Calu3 (cell line): ENCODE data around the gene UGT1A1. TPM values are rescaled to one million over a fixed set of nuclear protein-coding genes. Genes with fewer than 3 reads are reported as not detected.
"Not testable (repeated sequence)": the region's sequence is repeated elsewhere in the genome, so short reads cannot be mapped to it uniquely, and the experiment has no call there.

Source experiments
- BruUV-seq: library from RNA; stranded (reverse); fragments of 400-500 nt; replicated peaks from 2 replicates; lab custom pipeline; 2021; lab: Mats Ljungman, UMichigan
- CTCF ChIA-PET: fragments of 300-600 bp; sonication (Branson Sonifier 250); formaldehyde crosslinking; loops from one replicate; lab custom pipeline; 2022; ENCODE audit warnings: antibody characterized with exemption; lab: Charles Lee
- DNase-seq: peaks from one replicate; pipeline ENCODE4 v3.0.0; 2022
- H3K27ac Mint-ChIP-seq: one replicate; pipeline ENCODE4 v1.8.0; 2022; ENCODE audit warnings: mixed read lengths; ENCODE audit not compliant: unreplicated experiment
- H3K27me3 Mint-ChIP-seq: one replicate; pipeline ENCODE4 v1.8.0; 2022; ENCODE audit warnings: mixed read lengths; ENCODE audit not compliant: unreplicated experiment
- H3K36me3 Mint-ChIP-seq: one replicate; pipeline ENCODE4 v1.8.0; 2022; ENCODE audit warnings: mild to moderate bottlenecking, moderate library complexity, mixed read lengths; ENCODE audit not compliant: insufficient read depth, unreplicated experiment
- H3K4me1 Mint-ChIP-seq: one replicate; pipeline ENCODE4 v1.8.0; 2022; ENCODE audit warnings: mild to moderate bottlenecking, low read depth, mixed read lengths; ENCODE audit not compliant: unreplicated experiment
- H3K4me3 Mint-ChIP-seq: one replicate; pipeline ENCODE4 v1.8.0; 2022; ENCODE audit warnings: mild to moderate bottlenecking, low read depth, moderate library complexity, mixed read lengths; ENCODE audit not compliant: unreplicated experiment
- H3K9me3 Mint-ChIP-seq: one replicate; pipeline ENCODE4 v1.8.0; 2022; ENCODE audit warnings: low read depth, mixed read lengths; ENCODE audit not compliant: unreplicated experiment
- CTCF ChIP-seq: fragments of 200-600 bp; IDR thresholded peaks from one replicate; pipeline ENCODE4 v1.8.0; 2022; ENCODE audit warnings: antibody characterized with exemption; ENCODE audit not compliant: unreplicated experiment
- intact Hi-C: fragments of 100-400 bp; cut with micrococcal nuclease; formaldehyde crosslinking; loops from one replicate; pipeline ENCODE4 v1.10.0; 2022; ENCODE audit not compliant: unreplicated experiment
- total RNA-seq: library from RNA; stranded (reverse); gene quantifications from 2 replicates; pipeline ENCODE4 v1.2.3, GENCODE V29; 2022

Gene UGT1A1
- total RNA-seq, 1 experiment from 2014 or later, result 26.7 TPM

- Mint-ChIP-seq H3K27ac (no peak overlapping the region), H3K27me3 (no peaks in the 10 kb centered on the region), H3K36me3 (peaks cover 21% of the 10 kb centered on the region), H3K4me1 (peaks cover 23% of the 10 kb centered on the region), H3K4me3 (no peak overlapping the region), H3K9me3 (peaks cover 13% of the 10 kb centered on the region)
- no TSS peak for BruUV-seq
- no peak for DNase-seq
- CTCF ChIA-PET, result no interaction called here
- intact Hi-C loops, result no loop called here
- no peak for TF ChIP-seq CTCF
Measured at GRCh38 chr2:233740870-233741269, 19.2 kb upstream of the UGT1A1 start.

GRCh38 chr2:233743464-233744259 is 16.4 kb upstream of the UGT1A1 start:
- peaks cover 24% of the 10 kb centered on the region for H3K4me1 Mint-ChIP-seq
- no peak overlapping the region for H3K27ac Mint-ChIP-seq
- H3K9me3 Mint-ChIP-seq, result peaks cover 10% of the 10 kb centered on the region
- intact Hi-C loops, result no loop called here
- no peak overlapping the region for H3K4me3 Mint-ChIP-seq
- CTCF ChIA-PET, result no interaction called here
- no peak for DNase-seq
- no peaks in the 10 kb centered on the region for H3K27me3 Mint-ChIP-seq
- no TSS peak for BruUV-seq
- peaks cover 27% of the 10 kb centered on the region for H3K36me3 Mint-ChIP-seq
- no peak for TF ChIP-seq CTCF

GRCh38 chr2:233745073-233745755 is 14.9 kb upstream of the UGT1A1 start:
- CTCF ChIA-PET, result no interaction called here
- BruUV-seq, result no TSS peak
- intact Hi-C loops, result no loop called here

GRCh38 chr2:233745838-233746237 is 14.2 kb upstream of the UGT1A1 start:
- H3K27me3 Mint-ChIP-seq, CTCF ChIA-PET, H3K4me3 Mint-ChIP-seq, intact Hi-C loops, BruUV-seq, DNase-seq: not testable (repeated sequence)
- peaks cover 24% of the 10 kb centered on the region for H3K4me1 Mint-ChIP-seq
- H3K36me3 Mint-ChIP-seq, result peaks cover 26% of the 10 kb centered on the region
- peak overlapping the region; percentile 19 for H3K27ac Mint-ChIP-seq
- peaks cover 16% of the 10 kb centered on the region for H3K9me3 Mint-ChIP-seq

More at GRCh38 chr2:233745073-233745755, 14.9 kb upstream of the UGT1A1 start:
- Mint-ChIP-seq H3K36me3 (peaks cover 30% of the 10 kb centered on the region), H3K27ac (peak overlapping the region; percentile 19), H3K4me1 (peaks cover 24% of the 10 kb centered on the region), H3K27me3 (no peaks in the 10 kb centered on the region), H3K9me3 (peaks cover 16% of the 10 kb centered on the region), H3K4me3 (no peak overlapping the region)
- no peak for TF ChIP-seq CTCF
- no peak for DNase-seq
